ENCODE measurements around the gene PPP2R5C.
"Not testable (repeated sequence)": the region's sequence is repeated elsewhere in the genome, so short reads cannot be mapped to it uniquely, and the experiment has no call there.

PPP2R5C gene

GRCh38 chr14:101966742-101967141, 205.2 kb downstream of the PPP2R5C start:
- no peak for DNase-seq (ENCODE audit: low read depth)

GRCh38 chr14:101968186-101968585, 206.7 kb downstream of the PPP2R5C start:
- DNase-seq (ENCODE audit: low read depth) = no peak

GRCh38 chr14:101969481-101969880, 208.0 kb downstream of the PPP2R5C start:
- no peak for DNase-seq (ENCODE audit: low read depth)

GRCh38 chr14:101970830-101971400, 209.4 kb downstream of the PPP2R5C start:
- no peak for DNase-seq (ENCODE audit: low read depth)

- DNase-seq (ENCODE audit: low read depth) = not testable (repeated sequence)
Measured at GRCh38 chr14:101971458-101971857, 209.9 kb downstream of the PPP2R5C start.

- DNase-seq (ENCODE audit: low read depth) = no peak
Measured at GRCh38 chr14:101972126-101972866, 210.8 kb downstream of the PPP2R5C start.

- DNase-seq (ENCODE audit: low read depth) = no peak
Measured at GRCh38 chr14:101973356-101973755, 211.8 kb downstream of the PPP2R5C start.

GRCh38 chr14:101975231-101975630, 213.7 kb downstream of the PPP2R5C start:
- DNase-seq (ENCODE audit: low read depth) = no peak
